Nephron progenitor cell (in vitro differentiated cells): Measurements from ENCODE around the gene PKDCC.
"Not testable (repeated sequence)": the region's sequence is repeated elsewhere in the genome, so short reads cannot be mapped to it uniquely, and the experiment has no call there.

ENCODE experiments used
- DNase-seq: peaks from one replicate; pipeline ENCODE4 v3.0.0; 2021
- H3K27ac Mint-ChIP-seq: 2 replicates; pipeline ENCODE4 v1.8.0; 2021; ENCODE audit warnings: mild to moderate bottlenecking, moderate library complexity, mixed read lengths
- H3K27me3 Mint-ChIP-seq: 2 replicates; pipeline ENCODE4 v1.8.0; 2021; ENCODE audit warnings: mild to moderate bottlenecking, low read depth, mixed read lengths; ENCODE audit not compliant: poor library complexity
- H3K36me3 Mint-ChIP-seq: 2 replicates; pipeline ENCODE4 v1.8.0; 2021; ENCODE audit warnings: low read depth, mixed read lengths
- H3K4me1 Mint-ChIP-seq: 2 replicates; pipeline ENCODE4 v1.8.0; 2021; ENCODE audit warnings: mixed read lengths
- H3K4me3 Mint-ChIP-seq: 2 replicates; pipeline ENCODE4 v1.8.0; 2021; ENCODE audit warnings: mild to moderate bottlenecking, moderate library complexity, mixed read lengths
- H3K9me3 Mint-ChIP-seq: 2 replicates; pipeline ENCODE4 v1.8.0; 2021; ENCODE audit warnings: mild to moderate bottlenecking, moderate library complexity, mixed read lengths
- TF ChIP-seq, protein P1 (sequence below): fragments of 200-600 bp; sonication (generic); IDR thresholded peaks from 2 replicates; pipeline ENCODE4 v1.5.0; 2021; ENCODE audit warnings: antibody characterized with exemption

The PKDCC gene

GRCh38 chr2:42032224-42032620 lies 15.6 kb upstream of the PKDCC start:
- peaks cover 26% of the 10 kb centered on the region for H3K27me3 Mint-ChIP-seq
- H3K36me3 Mint-ChIP-seq, result peaks cover 5% of the 10 kb centered on the region
- TF ChIP-seq, protein P1, sequence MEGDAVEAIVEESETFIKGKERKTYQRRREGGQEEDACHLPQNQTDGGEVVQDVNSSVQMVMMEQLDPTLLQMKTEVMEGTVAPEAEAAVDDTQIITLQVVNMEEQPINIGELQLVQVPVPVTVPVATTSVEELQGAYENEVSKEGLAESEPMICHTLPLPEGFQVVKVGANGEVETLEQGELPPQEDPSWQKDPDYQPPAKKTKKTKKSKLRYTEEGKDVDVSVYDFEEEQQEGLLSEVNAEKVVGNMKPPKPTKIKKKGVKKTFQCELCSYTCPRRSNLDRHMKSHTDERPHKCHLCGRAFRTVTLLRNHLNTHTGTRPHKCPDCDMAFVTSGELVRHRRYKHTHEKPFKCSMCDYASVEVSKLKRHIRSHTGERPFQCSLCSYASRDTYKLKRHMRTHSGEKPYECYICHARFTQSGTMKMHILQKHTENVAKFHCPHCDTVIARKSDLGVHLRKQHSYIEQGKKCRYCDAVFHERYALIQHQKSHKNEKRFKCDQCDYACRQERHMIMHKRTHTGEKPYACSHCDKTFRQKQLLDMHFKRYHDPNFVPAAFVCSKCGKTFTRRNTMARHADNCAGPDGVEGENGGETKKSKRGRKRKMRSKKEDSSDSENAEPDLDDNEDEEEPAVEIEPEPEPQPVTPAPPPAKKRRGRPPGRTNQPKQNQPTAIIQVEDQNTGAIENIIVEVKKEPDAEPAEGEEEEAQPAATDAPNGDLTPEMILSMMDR, result no peak
- DNase-seq, result no peak
- H3K9me3 Mint-ChIP-seq, result peaks cover 6% of the 10 kb centered on the region
- H3K27ac Mint-ChIP-seq, result peak overlapping the region; percentile 73
- H3K4me1 Mint-ChIP-seq, result peaks cover 71% of the 10 kb centered on the region
- peak overlapping the region; percentile 3 for H3K4me3 Mint-ChIP-seq

- no peak for DNase-seq
- TF ChIP-seq, protein P1, result no peak
- peaks cover 71% of the 10 kb centered on the region for H3K4me1 Mint-ChIP-seq
- H3K36me3 Mint-ChIP-seq, result peaks cover 5% of the 10 kb centered on the region
- peaks cover 32% of the 10 kb centered on the region for H3K27me3 Mint-ChIP-seq
- H3K27ac Mint-ChIP-seq, result peak overlapping the region; percentile 73
- H3K4me3 Mint-ChIP-seq, result peak overlapping the region; percentile 6
- peaks cover 10% of the 10 kb centered on the region for H3K9me3 Mint-ChIP-seq
These were observed 15.1 kb upstream of the PKDCC start for GRCh38 chr2:42032745-42033144.

DNA sequence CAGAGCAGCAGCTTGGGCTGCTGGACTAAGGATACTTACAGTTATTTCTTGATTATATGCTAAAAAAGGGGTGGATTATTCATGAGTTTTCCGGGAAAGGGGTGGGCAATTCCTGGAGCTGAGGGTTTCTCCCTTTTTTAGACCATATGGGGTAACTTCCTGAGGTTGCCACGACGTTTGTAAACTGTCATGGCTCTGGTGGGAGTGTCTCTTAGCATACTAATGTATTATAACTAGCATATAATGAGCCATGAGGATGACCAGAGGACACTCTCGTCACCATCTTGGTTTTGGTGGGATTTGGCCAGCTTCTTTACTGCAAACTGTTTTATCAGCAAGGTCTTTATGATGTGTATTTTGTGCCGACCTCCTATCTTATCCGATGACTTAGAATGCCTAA lies 13.7 kb upstream of the PKDCC start:
- Mint-ChIP-seq H3K9me3 (peaks cover 10% of the 10 kb centered on the region), H3K27me3 (peaks cover 45% of the 10 kb centered on the region), H3K4me1 (peaks cover 58% of the 10 kb centered on the region)
- H3K36me3 Mint-ChIP-seq, H3K27ac Mint-ChIP-seq, DNase-seq, H3K4me3 Mint-ChIP-seq: not testable (repeated sequence)

GRCh38 chr2:42035241-42035640 lies 12.6 kb upstream of the PKDCC start:
- Mint-ChIP-seq H3K4me1 (peaks cover 50% of the 10 kb centered on the region), H3K4me3 (no peak overlapping the region), H3K27me3 (peaks cover 54% of the 10 kb centered on the region), H3K9me3 (peaks cover 10% of the 10 kb centered on the region), H3K36me3 (peaks cover 5% of the 10 kb centered on the region), H3K27ac (no peak overlapping the region)
- DNase-seq, result no peak
- TF ChIP-seq, protein P1, result no peak

DNA sequence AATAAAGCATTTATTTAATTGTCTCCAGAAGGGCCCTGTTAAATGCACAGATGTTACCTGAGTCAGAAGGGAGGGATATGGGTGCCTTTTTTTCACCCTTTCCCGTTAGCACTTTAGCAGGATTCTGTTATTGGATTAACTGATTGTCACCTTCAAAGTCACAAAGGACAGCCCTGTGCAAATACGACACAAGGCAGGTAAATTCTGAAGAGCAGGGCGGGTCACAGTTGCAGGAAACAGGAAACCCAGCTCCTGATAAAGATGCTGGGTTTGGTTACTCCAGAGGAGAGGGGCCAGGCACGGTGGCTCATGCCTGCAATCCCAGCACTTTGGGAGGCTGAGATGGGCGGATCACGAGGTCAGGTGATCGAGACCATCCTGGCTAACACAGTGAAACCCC lies 11.4 kb upstream of the PKDCC start:
- peaks cover 42% of the 10 kb centered on the region for H3K4me1 Mint-ChIP-seq
- no peak overlapping the region for H3K27ac Mint-ChIP-seq
- H3K36me3 Mint-ChIP-seq, result peaks cover 5% of the 10 kb centered on the region
- TF ChIP-seq, protein P1, result no peak
- DNase-seq, result no peak
- peaks cover 58% of the 10 kb centered on the region for H3K27me3 Mint-ChIP-seq
- peaks cover 10% of the 10 kb centered on the region for H3K9me3 Mint-ChIP-seq
- no peak overlapping the region for H3K4me3 Mint-ChIP-seq

DNA sequence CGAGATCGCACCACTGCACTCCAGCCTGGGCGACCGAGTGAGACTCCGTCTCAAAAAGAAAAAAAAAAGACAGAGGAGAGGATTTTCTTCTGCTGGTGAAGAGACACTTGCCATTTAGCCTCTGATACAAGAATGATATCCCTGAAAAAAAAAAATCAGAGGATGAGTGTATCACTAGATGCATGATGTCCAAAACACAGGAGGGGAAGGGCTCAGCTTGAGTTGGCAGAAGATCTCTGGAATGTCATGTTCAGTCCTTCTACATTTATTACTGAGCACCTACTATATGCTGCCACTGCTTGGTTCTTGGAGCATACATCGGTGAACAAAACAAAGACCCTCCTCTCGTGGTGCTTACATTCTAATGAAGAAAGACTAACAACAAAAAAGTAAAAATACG lies 10.9 kb upstream of the PKDCC start:
- Mint-ChIP-seq H3K27me3 (peaks cover 63% of the 10 kb centered on the region), H3K9me3 (peaks cover 10% of the 10 kb centered on the region), H3K27ac (no peak overlapping the region), H3K4me3 (no peak overlapping the region), H3K36me3 (peaks cover 5% of the 10 kb centered on the region), H3K4me1 (peaks cover 42% of the 10 kb centered on the region)
- DNase-seq, result no peak
- TF ChIP-seq, protein P1, result no peak
